HepG2 (cell line): ENCODE data around the gene HEMK1. TPM values are rescaled to one million over a fixed set of nuclear protein-coding genes. Genes with fewer than 3 reads are reported as not detected.

ENCODE experiments used
- ATAC-seq: fragments of 200-7000 bp; cut with Tn5 transposase; 3 replicates; pipeline ENCODE4 v1.9.1; 2020; ENCODE audit warnings: mild to moderate bottlenecking, moderate library complexity
- BruUV-seq: library from RNA; stranded (reverse); fragments of 400-500 nt; replicated peaks from 2 replicates; lab custom pipeline; 2021; lab: Mats Ljungman, UMichigan
- CTCF ChIA-PET: fragments of 300-600 bp; formaldehyde crosslinking; extraction: SDS; loops from one replicate; lab custom pipeline; 2021; ENCODE audit warnings: low total read pairs, inconsistent platforms, low intra/inter-chr PET ratio; lab: Yijun Ruan, JAX
- POLR2A ChIA-PET: fragments of 350-600 bp; sonication (Branson Sonifier 250); formaldehyde crosslinking; loops from one replicate; lab custom pipeline; 2020; ENCODE audit warnings: antibody characterized with exemption, inconsistent platforms; lab: Yijun Ruan, JAX
- DNase-seq: peaks from one replicate; pipeline ENCODE4 v3.0.0-alpha.2; 2015; ENCODE audit warnings: low spot score
- FAIRE-seq: peaks from 3 replicates; lab custom pipeline; 2011; peaks lifted over from hg19 to GRCh38; lab: Jason Lieb, UNC
- H2AFZ ChIP-seq: one replicate; pipeline ENCODE4 v1.6.1; 2011; ENCODE audit warnings: low read length, inconsistent platforms
- H3K27ac ChIP-seq: fragments of 300-600 bp; 3 replicates; pipeline ENCODE4 v1.8.0; 2011; ENCODE audit warnings: mixed run types, mild to moderate bottlenecking, mixed read lengths, low read length, inconsistent platforms; ENCODE audit not compliant: insufficient read depth; ENCODE audit errors: extremely low read length
- H3K27me3 ChIP-seq, 2 experiments: fragments of 200-600 bp in 1 of 2; 2 replicates in 1 of 2; 3 replicates in 1 of 2; pipeline versions ENCODE4 v1.6.0 to v1.8.0; 2011; ENCODE audit warnings: low read length in 2 of 2, mild to moderate bottlenecking in 2 of 2, moderate library complexity in 2 of 2, inconsistent platforms in 1 of 2; ENCODE audit not compliant: insufficient read depth in 2 of 2, control insufficient read depth in 1 of 2
- H3K36me3 ChIP-seq, 2 experiments: fragments of 200-600 bp in 1 of 2; replicated peaks in 1 of 2; 2 replicates in 1 of 2; 3 replicates in 1 of 2; pipeline versions ENCODE4 v1.5.1 to v1.8.0; 2011; ENCODE audit warnings: low read length in 2 of 2, inconsistent platforms in 1 of 2; ENCODE audit not compliant: insufficient read depth in 2 of 2, control insufficient read depth in 1 of 2
- H3K4me1 ChIP-seq: 2 replicates; pipeline ENCODE4 v1.5.1; 2012; ENCODE audit warnings: low read length, inconsistent platforms; ENCODE audit not compliant: insufficient read depth
- H3K4me2 ChIP-seq: 2 replicates; pipeline ENCODE4 v1.6.0; 2011; ENCODE audit warnings: low read depth, low read length, inconsistent platforms
- H3K4me3 ChIP-seq, 3 experiments: fragments of 200-600 bp in 1 of 3; sonication (generic), shearing (Covaris generic) in 1 of 3; replicated peaks in 1 of 3; 2 replicates each; pipeline ENCODE4 v1.5.1; 2011 to 2016; ENCODE audit warnings: low read length in 3 of 3, inconsistent platforms in 2 of 3, low read depth in 2 of 3, mild to moderate bottlenecking in 2 of 3, control low read depth in 1 of 3, mixed read lengths in 1 of 3; ENCODE audit not compliant: insufficient read depth in 1 of 3
- H3K79me2 ChIP-seq: one replicate; pipeline ENCODE4 v1.6.1; 2011; ENCODE audit warnings: low read length, inconsistent platforms; ENCODE audit not compliant: insufficient read depth
- H3K9ac ChIP-seq: 2 replicates; pipeline ENCODE4 v1.6.0; 2011; ENCODE audit warnings: mild to moderate bottlenecking, low read depth, low read length, inconsistent platforms; ENCODE audit not compliant: insufficient read depth
- H3K9me3 ChIP-seq: 2 replicates; pipeline ENCODE4 v1.5.1; 2012; ENCODE audit warnings: mild to moderate bottlenecking, low read length
- H4K20me1 ChIP-seq: 2 replicates; pipeline ENCODE4 v1.6.0; 2011; ENCODE audit warnings: inconsistent platforms, mild to moderate bottlenecking, low read length, moderate library complexity; ENCODE audit not compliant: insufficient read depth
- FOXO4 ChIP-seq: sonication (generic); formaldehyde crosslinking; conservative IDR thresholded peaks from 2 replicates; pipeline ENCODE4 v1.8.1; 2023; ENCODE audit warnings: missing genetic modification reagents
- GATAD1 ChIP-seq: IDR thresholded peaks from 2 replicates; pipeline ENCODE4 v1.6.1; 2016; ENCODE audit warnings: missing genetic modification reagents, missing compliant biosample characterization
- MAFG ChIP-seq: sonication (generic); formaldehyde crosslinking; IDR thresholded peaks from 2 replicates; pipeline ENCODE4 v1.5.1; 2020; ENCODE audit warnings: mild to moderate bottlenecking, missing genetic modification reagents
- MIER3 ChIP-seq: IDR thresholded peaks from 2 replicates; pipeline ENCODE4 v1.6.1; 2016; ENCODE audit warnings: missing compliant biosample characterization, borderline replicate concordance
- PRDM4 ChIP-seq: sonication (generic); formaldehyde crosslinking; IDR thresholded peaks from 2 replicates; pipeline ENCODE4 v1.9.0; 2021; ENCODE audit warnings: missing genetic modification reagents, borderline replicate concordance
- SP4 ChIP-seq: sonication (generic); formaldehyde crosslinking; IDR thresholded peaks from 2 replicates; pipeline ENCODE4 v1.8.1; 2023; ENCODE audit warnings: mild to moderate bottlenecking, missing genetic modification reagents
- TCF7L2 ChIP-seq: IDR thresholded peaks from 2 replicates; pipeline ENCODE4 v1.6.1; 2011; ENCODE audit warnings: mild to moderate bottlenecking, low read depth, low read length, moderate library complexity
- THAP11 ChIP-seq: IDR thresholded peaks from 2 replicates; pipeline ENCODE4 v1.6.1; 2016; ENCODE audit warnings: missing biosample characterization, missing genetic modification reagents
- ZNF768 ChIP-seq: sonication (generic); formaldehyde crosslinking; IDR thresholded peaks from 2 replicates; pipeline ENCODE4 v1.4.0; 2020; ENCODE audit warnings: missing genetic modification reagents
- WGBS: methylation state at CpG from one replicate; pipeline ENCODE4 v1.1.6; 2017; ENCODE audit warnings: low lambda C conversion rate; 5-methylcytosine and 5-hydroxymethylcytosine counted together
- in situ Hi-C: cut with HindIII; loops from 2 replicates; pipeline ENCODE4 v1.10.0; 2017; ENCODE audit warnings: low pct_unique_long_range_greater_than_20kb; ENCODE audit not compliant: extremely low pct_ligation_motif_present
- intact Hi-C: fragments of 100-400 bp; cut with micrococcal nuclease; formaldehyde crosslinking; loops from one replicate; pipeline ENCODE4 v1.10.0; 2022; ENCODE audit not compliant: unreplicated experiment
- polyA plus RNA-seq, 8 experiments: library from polyadenylated mRNA; depleted of rRNA in 3 of 8; stranded (reverse) in 7 of 8; unstranded in 1 of 8; fragments of >200 nt; fragmentation: Illumina TruSeq in 4 of 8; extraction: Trizol in 4 of 8; gene quantifications; 2 replicates each; pipeline versions ENCODE4 v1.2.1 to v1.2.3, GENCODE V29; 2011 to 2016; ENCODE audit warnings: low read depth in 4 of 8, missing spikeins in 1 of 8, mixed read lengths in 1 of 8; ENCODE audit not compliant: insufficient read depth in 1 of 8
- total RNA-seq, 5 experiments: library from RNA; depleted of rRNA; stranded (reverse); fragments of >200 nt; fragmentation: Illumina TruSeq; extraction: Trizol; gene quantifications; 2 replicates each; pipeline ENCODE4 v1.2.3, GENCODE V29; 2016; ENCODE audit warnings: low read depth in 1 of 5

Gene HEMK1
- total and polyA plus RNA-seq, 2 of the 13 experiments (the other 11 are each of a cell fraction or from before 2014, with no cell fraction given): 9.8 to 12.6 TPM

GRCh38 chr3:50575372-50575771 lies 6.0 kb downstream of the HEMK1 start (continued):
- no peak for TF ChIP-seq THAP11 (CRISPR knock-in tag)
- no peak for TF ChIP-seq ZNF768
- TF ChIP-seq TCF7L2: no peak
- no peak for TF ChIP-seq MIER3 (CRISPR knock-in tag)
- no peak for TF ChIP-seq GATAD1
- no peak for TF ChIP-seq MAFG
- no peak for TF ChIP-seq PRDM4 (CRISPR knock-in tag)

GRCh38 chr3:50577348-50577747 lies 8.0 kb downstream of the HEMK1 start:
- Histone ChIP-seq H2AFZ (no peak overlapping the region), H3K9me3 (no peaks in the 10 kb centered on the region), H3K4me3 (no peak overlapping the region), H3K27ac (no peak overlapping the region), H3K4me2 (no peak overlapping the region), H3K4me1 (peaks cover 19% of the 10 kb centered on the region), H4K20me1 (no peaks in the 10 kb centered on the region), H3K79me2 (no peaks in the 10 kb centered on the region), H3K9ac (no peak overlapping the region), H3K36me3 (no peaks in the 10 kb centered on the region; a peak in 3 of 5 replicates), H3K27me3 (no peaks in the 10 kb centered on the region)
- WGBS: 96% methylated on average over 2 of the region's 2 CpGs
- BruUV-seq: no TSS peak
- ATAC-seq (no peak), FAIRE-seq (no peak), DNase-seq (no peak)
- POLR2A ChIA-PET: interaction anchor here (1.8 to 2.2 kb wide), 2 partner anchors 8 to 12 kb away, joined by 5 to 8 read pairs; partner anchors contain the start of gene HEMK1
- in situ Hi-C loops (no loop called here), intact Hi-C loops (no loop called here)
- CTCF ChIA-PET: no interaction called here
- TF ChIP-seq SP4 (no peak), FOXO4 (CRISPR knock-in tag) (no peak)
